Neural progenitor cell (in vitro differentiated cells): ENCODE results near the gene RAB3GAP2. TPM values are rescaled to one million over a fixed set of nuclear protein-coding genes. Genes with fewer than 3 reads are reported as not detected.

Source experiments
- DNase-seq: peaks from one replicate; pipeline ENCODE4 v3.0.0-alpha.2; 2016; ENCODE audit warnings: low spot score
- H2AFZ ChIP-seq: fragments of 200-600 bp; sonication (generic); replicated peaks from 2 replicates; pipeline ENCODE4 v1.6.1; 2016; ENCODE audit warnings: antibody characterized with exemption
- H3F3A ChIP-seq: fragments of 200-600 bp; sonication (generic); 2 replicates; pipeline ENCODE4 v1.6.1; 2016; ENCODE audit warnings: antibody characterized with exemption, low read depth
- H3K27ac ChIP-seq: fragments of 200-600 bp; sonication (generic); 2 replicates; pipeline ENCODE4 v1.5.1; 2016; ENCODE audit warnings: mild to moderate bottlenecking
- H3K27me3 ChIP-seq: fragments of 200-600 bp; sonication (generic); 2 replicates; pipeline ENCODE4 v1.6.1; 2016; ENCODE audit warnings: mild to moderate bottlenecking, moderate library complexity
- H3K36me3 ChIP-seq: fragments of 200-600 bp; sonication (generic); 2 replicates; pipeline ENCODE4 v1.5.1; 2016
- H3K4me1 ChIP-seq: fragments of 200-600 bp; sonication (generic); 2 replicates; pipeline ENCODE4 v1.6.1; 2016; ENCODE audit warnings: mixed run types
- H3K4me2 ChIP-seq: fragments of 200-600 bp; sonication (generic); 2 replicates; pipeline ENCODE4 v1.6.1; 2016
- H3K4me3 ChIP-seq: fragments of 200-600 bp; sonication (generic); 2 replicates; pipeline ENCODE4 v1.5.1; 2016
- H3K79me2 ChIP-seq: fragments of 200-600 bp; sonication (generic); 2 replicates; pipeline ENCODE4 v1.6.1; 2016; ENCODE audit warnings: low read depth
- H3K9ac ChIP-seq: fragments of 200-600 bp; sonication (generic); 2 replicates; pipeline ENCODE4 v1.6.1; 2016
- H3K9me3 ChIP-seq: fragments of 200-600 bp; sonication (generic); 2 replicates; pipeline ENCODE4 v1.5.1; 2016; ENCODE audit warnings: low read depth
- H4K20me1 ChIP-seq: fragments of 200-600 bp; sonication (generic); 2 replicates; pipeline ENCODE4 v1.6.1; 2016; ENCODE audit warnings: low read depth
- H3K27ac Mint-ChIP-seq: 3 replicates; pipeline ENCODE4 v1.8.0; 2021; ENCODE audit warnings: mixed read lengths
- H3K27me3 Mint-ChIP-seq: 2 replicates; pipeline ENCODE4 v1.8.0; 2022; ENCODE audit warnings: low read depth, mild to moderate bottlenecking, inconsistent platforms, moderate library complexity, mixed read lengths; ENCODE audit not compliant: insufficient read depth
- H3K36me3 Mint-ChIP-seq: 3 replicates; pipeline ENCODE4 v1.8.0; 2021; ENCODE audit warnings: mixed read lengths
- H3K4me1 Mint-ChIP-seq: 3 replicates; pipeline ENCODE4 v1.8.0; 2021; ENCODE audit warnings: mixed read lengths
- H3K4me3 Mint-ChIP-seq: 3 replicates; pipeline ENCODE4 v1.8.0; 2021; ENCODE audit warnings: mild to moderate bottlenecking, moderate library complexity, mixed read lengths
- H3K9me3 Mint-ChIP-seq: 3 replicates; pipeline ENCODE4 v1.8.0; 2020; ENCODE audit warnings: mixed read lengths
- EZH2 ChIP-seq: fragments of 200-600 bp; sonication (generic); IDR thresholded peaks from 2 replicates; pipeline ENCODE4 v1.6.1; 2017; ENCODE audit warnings: antibody characterized with exemption, mild to moderate bottlenecking, moderate library complexity
- EZH2phosphoT487 ChIP-seq: fragments of 200-600 bp; sonication (generic); IDR thresholded peaks from 2 replicates; pipeline ENCODE4 v1.6.1; 2017; ENCODE audit warnings: antibody characterized with exemption
- total RNA-seq: library from RNA; depleted of rRNA; stranded (reverse); fragments of >200 nt; gene quantifications from 2 replicates; pipeline ENCODE4 v1.2.3, GENCODE V29; 2015; ENCODE audit warnings: low replicate concordance
- TF ChIP-seq, protein P1 (sequence below): fragments of 200-600 bp; sonication (generic); IDR thresholded peaks from 2 replicates; pipeline ENCODE4 v1.5.1; 2017; ENCODE audit warnings: antibody characterized with exemption, mild to moderate bottlenecking

Gene RAB3GAP2
- total RNA-seq, 1 donor from 2014 or later: 36.4 TPM

DNA sequence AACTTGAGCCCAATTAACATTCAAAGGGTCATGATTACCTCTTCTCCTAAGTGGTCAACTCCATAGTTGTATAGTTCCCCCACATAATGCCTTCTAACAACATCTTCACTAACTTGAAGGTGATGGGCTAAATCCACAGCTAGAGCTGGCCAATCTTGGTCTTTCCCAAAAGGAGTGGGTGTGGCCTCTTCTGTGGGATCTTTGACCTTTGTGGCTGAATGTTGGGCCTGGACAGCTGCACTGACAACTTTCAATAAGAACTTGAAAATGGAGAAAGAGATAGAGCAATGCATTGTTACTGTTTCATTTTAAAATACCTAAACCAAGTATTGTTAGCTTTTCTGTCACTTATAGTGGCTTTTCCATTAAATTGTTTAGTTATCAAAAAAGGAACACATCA lies 119.1 kb downstream of the RAB3GAP2 start:
- H3K9me3 ChIP-seq: no peaks in the 10 kb centered on the region
- H4K20me1 ChIP-seq: no peaks in the 10 kb centered on the region
- no peak for TF ChIP-seq EZH2
- TF ChIP-seq, protein P1, sequence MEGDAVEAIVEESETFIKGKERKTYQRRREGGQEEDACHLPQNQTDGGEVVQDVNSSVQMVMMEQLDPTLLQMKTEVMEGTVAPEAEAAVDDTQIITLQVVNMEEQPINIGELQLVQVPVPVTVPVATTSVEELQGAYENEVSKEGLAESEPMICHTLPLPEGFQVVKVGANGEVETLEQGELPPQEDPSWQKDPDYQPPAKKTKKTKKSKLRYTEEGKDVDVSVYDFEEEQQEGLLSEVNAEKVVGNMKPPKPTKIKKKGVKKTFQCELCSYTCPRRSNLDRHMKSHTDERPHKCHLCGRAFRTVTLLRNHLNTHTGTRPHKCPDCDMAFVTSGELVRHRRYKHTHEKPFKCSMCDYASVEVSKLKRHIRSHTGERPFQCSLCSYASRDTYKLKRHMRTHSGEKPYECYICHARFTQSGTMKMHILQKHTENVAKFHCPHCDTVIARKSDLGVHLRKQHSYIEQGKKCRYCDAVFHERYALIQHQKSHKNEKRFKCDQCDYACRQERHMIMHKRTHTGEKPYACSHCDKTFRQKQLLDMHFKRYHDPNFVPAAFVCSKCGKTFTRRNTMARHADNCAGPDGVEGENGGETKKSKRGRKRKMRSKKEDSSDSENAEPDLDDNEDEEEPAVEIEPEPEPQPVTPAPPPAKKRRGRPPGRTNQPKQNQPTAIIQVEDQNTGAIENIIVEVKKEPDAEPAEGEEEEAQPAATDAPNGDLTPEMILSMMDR: no peak
- TF ChIP-seq EZH2phosphoT487: no peak
- DNase-seq: no peak
- Mint-ChIP-seq H3K9me3 (no peaks in the 10 kb centered on the region), H3K36me3 (peaks cover 26% of the 10 kb centered on the region), H3K27me3 (no peaks in the 10 kb centered on the region), H3K4me3 (no peak overlapping the region), H3K27ac (no peak overlapping the region), H3K4me1 (peaks cover 2% of the 10 kb centered on the region)
- no peaks in the 10 kb centered on the region for H3K27me3 ChIP-seq
- no peak overlapping the region for H2AFZ ChIP-seq
- no peak overlapping the region for H3K4me2 ChIP-seq
- H3K79me2 ChIP-seq: no peaks in the 10 kb centered on the region
- H3F3A ChIP-seq: peaks cover 2% of the 10 kb centered on the region
- no peaks in the 10 kb centered on the region for H3K4me1 ChIP-seq
- no peak overlapping the region for H3K27ac ChIP-seq
- no peak overlapping the region for H3K9ac ChIP-seq
- H3K4me3 ChIP-seq: no peak overlapping the region
- peaks cover 11% of the 10 kb centered on the region for H3K36me3 ChIP-seq

DNA sequence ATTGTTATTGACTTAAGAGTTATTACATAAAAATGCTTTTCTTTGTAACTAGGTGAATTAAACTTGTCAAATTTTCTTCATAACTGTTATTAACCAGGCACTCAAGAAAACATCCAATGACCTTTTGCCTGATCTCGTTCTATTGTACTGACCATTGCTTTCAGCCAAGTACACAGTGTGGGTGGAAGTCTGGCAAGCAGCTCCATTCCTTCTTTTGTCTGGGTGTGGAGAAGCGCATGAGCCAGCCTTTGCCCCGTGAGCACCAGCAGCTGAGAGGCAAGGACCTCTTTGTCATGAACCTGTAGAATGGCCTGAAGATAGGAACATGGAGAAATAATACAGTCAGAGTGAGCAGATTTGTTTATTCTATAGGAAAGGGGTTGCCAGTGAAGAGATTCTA lies 120.8 kb downstream of the RAB3GAP2 start:
- Mint-ChIP-seq H3K36me3 (peaks cover 27% of the 10 kb centered on the region), H3K27ac (no peak overlapping the region), H3K4me3 (no peak overlapping the region), H3K27me3 (no peaks in the 10 kb centered on the region), H3K4me1 (peaks cover 2% of the 10 kb centered on the region), H3K9me3 (no peaks in the 10 kb centered on the region)
- TF ChIP-seq EZH2phosphoT487: no peak
- TF ChIP-seq EZH2: no peak
- TF ChIP-seq, protein P1: no peak
- H3F3A ChIP-seq: peaks cover 15% of the 10 kb centered on the region
- no peaks in the 10 kb centered on the region for H3K4me1 ChIP-seq
- peaks cover 8% of the 10 kb centered on the region for H3K36me3 ChIP-seq
- no peak overlapping the region for H3K9ac ChIP-seq
- no peaks in the 10 kb centered on the region for H3K9me3 ChIP-seq
- H4K20me1 ChIP-seq: no peaks in the 10 kb centered on the region
- no peak for DNase-seq
- H3K79me2 ChIP-seq: no peaks in the 10 kb centered on the region
- H3K4me2 ChIP-seq: no peak overlapping the region
- H2AFZ ChIP-seq: no peak overlapping the region
- H3K27ac ChIP-seq: no peak overlapping the region
- no peaks in the 10 kb centered on the region for H3K27me3 ChIP-seq
- no peak overlapping the region for H3K4me3 ChIP-seq

- Mint-ChIP-seq H3K9me3 (no peaks in the 10 kb centered on the region), H3K4me3 (no peak overlapping the region), H3K27ac (no peak overlapping the region), H3K36me3 (peaks cover 35% of the 10 kb centered on the region), H3K4me1 (peaks cover 2% of the 10 kb centered on the region), H3K27me3 (no peaks in the 10 kb centered on the region)
- no peak overlapping the region for H3K9ac ChIP-seq
- H3F3A ChIP-seq: peaks cover 15% of the 10 kb centered on the region
- H3K4me3 ChIP-seq: no peak overlapping the region
- H3K27me3 ChIP-seq: no peaks in the 10 kb centered on the region
- H3K9me3 ChIP-seq: no peaks in the 10 kb centered on the region
- H3K4me1 ChIP-seq: no peaks in the 10 kb centered on the region
- peaks cover 10% of the 10 kb centered on the region for H3K36me3 ChIP-seq
- no peaks in the 10 kb centered on the region for H3K79me2 ChIP-seq
- DNase-seq: no peak
- H4K20me1 ChIP-seq: no peaks in the 10 kb centered on the region
- H3K27ac ChIP-seq: no peak overlapping the region
- H2AFZ ChIP-seq: no peak overlapping the region
- TF ChIP-seq, protein P1: no peak
- TF ChIP-seq EZH2 (no peak), EZH2phosphoT487 (no peak)
- H3K4me2 ChIP-seq: no peak overlapping the region
Observed at GRCh38 chr1:220149742-220150141, 122.5 kb downstream of the RAB3GAP2 start.
